GM18870 (cell line): ENCODE measurements around the gene SLC16A8.

Source experiments
- ATAC-seq: cut with Tn5 transposase; IDR thresholded peaks from one replicate; pipeline ENCODE4 v1.9.1; 2021; ENCODE audit warnings: moderate library complexity; ENCODE audit not compliant: unreplicated experiment

The SLC16A8 gene

GRCh38 chr22:38074181-38075104 is 9.5 kb downstream of the SLC16A8 start:
- ATAC-seq, result no peak

- ATAC-seq, result no peak
Measured at GRCh38 chr22:38073150-38074130, 10.5 kb downstream of the SLC16A8 start.

GRCh38 chr22:38072322-38073149 is 11.4 kb downstream of the SLC16A8 start:
- no peak for ATAC-seq

DNA sequence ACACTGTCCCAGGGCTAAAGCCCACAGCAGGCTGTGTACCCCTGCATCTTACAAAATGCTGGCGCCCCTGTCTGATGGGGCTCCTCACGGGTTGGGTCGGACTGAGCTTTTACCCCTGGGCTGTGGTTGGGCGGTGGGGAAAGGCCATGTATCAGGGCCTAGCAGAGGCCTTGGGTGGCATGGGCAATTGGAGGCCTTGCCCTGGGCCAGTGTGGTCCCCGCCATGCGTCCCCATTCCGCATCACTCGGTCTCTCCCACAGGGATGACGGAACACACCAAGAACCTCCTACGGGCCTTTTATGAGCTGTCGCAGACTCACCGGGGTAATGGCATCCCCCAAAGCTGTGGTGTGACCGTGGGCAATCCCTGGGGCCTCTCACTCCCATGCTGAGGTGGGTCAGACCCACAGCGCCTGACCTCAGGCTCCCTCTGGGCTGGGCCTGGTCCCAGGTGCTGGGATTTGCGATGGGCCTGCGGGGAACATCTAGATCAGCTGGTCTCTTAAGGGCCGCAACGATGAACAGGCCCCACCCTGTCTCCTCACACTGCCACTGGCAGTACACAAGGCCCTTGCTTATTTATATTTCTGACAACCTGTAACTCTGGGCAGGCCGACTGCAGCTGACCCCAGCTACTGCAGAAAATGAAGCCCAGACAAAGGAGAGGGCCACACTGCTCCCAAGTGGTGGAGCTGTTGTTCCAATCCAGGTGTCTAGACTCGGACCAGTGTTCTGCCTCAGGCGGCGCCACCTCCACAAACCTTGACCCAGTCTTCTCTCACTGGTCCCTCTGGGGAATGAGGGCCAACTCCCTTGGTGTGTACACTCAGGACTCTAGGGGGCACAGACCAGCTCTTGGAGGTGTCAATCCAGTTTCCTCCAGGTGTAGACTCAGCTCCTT is 12.3 kb downstream of the SLC16A8 start:
- ATAC-seq, result no peak

- no peak for ATAC-seq
Measured at GRCh38 chr22:38070250-38070921, 13.6 kb downstream of the SLC16A8 start.

- no peak for ATAC-seq
Measured at GRCh38 chr22:38069372-38070249, 14.4 kb downstream of the SLC16A8 start.

- no peak for ATAC-seq
Measured at GRCh38 chr22:38068641-38069371, 15.2 kb downstream of the SLC16A8 start.

GRCh38 chr22:38067761-38068360 is 16.1 kb downstream of the SLC16A8 start:
- no peak for ATAC-seq

DNA sequence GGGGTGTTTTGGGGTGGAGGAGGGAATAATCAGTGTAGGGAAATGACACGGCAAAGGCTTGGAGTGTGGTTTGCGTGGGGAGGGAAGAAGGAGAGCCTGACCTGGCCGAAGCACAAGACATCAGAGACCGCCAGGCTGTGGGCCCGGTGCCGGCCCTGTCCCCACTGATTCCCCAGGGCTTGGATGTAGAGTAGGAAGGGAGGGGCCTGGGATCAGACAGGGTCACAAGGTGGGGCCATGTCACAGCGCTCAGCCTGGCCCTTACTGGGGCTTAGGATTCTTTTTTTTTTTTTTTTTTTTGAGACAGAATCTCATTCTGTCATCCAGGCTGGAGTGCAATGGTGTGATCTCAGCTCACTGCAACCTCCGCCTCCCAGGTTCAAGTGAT is 17.0 kb downstream of the SLC16A8 start:
- no peak for ATAC-seq

- ATAC-seq, result no peak
Measured at GRCh38 chr22:38066381-38067027, 17.5 kb downstream of the SLC16A8 start.

GRCh38 chr22:38065539-38065938 is 18.4 kb downstream of the SLC16A8 start:
- ATAC-seq, result no peak

GRCh38 chr22:38062791-38063190 is 21.2 kb downstream of the SLC16A8 start:
- ATAC-seq, result no peak

DNA sequence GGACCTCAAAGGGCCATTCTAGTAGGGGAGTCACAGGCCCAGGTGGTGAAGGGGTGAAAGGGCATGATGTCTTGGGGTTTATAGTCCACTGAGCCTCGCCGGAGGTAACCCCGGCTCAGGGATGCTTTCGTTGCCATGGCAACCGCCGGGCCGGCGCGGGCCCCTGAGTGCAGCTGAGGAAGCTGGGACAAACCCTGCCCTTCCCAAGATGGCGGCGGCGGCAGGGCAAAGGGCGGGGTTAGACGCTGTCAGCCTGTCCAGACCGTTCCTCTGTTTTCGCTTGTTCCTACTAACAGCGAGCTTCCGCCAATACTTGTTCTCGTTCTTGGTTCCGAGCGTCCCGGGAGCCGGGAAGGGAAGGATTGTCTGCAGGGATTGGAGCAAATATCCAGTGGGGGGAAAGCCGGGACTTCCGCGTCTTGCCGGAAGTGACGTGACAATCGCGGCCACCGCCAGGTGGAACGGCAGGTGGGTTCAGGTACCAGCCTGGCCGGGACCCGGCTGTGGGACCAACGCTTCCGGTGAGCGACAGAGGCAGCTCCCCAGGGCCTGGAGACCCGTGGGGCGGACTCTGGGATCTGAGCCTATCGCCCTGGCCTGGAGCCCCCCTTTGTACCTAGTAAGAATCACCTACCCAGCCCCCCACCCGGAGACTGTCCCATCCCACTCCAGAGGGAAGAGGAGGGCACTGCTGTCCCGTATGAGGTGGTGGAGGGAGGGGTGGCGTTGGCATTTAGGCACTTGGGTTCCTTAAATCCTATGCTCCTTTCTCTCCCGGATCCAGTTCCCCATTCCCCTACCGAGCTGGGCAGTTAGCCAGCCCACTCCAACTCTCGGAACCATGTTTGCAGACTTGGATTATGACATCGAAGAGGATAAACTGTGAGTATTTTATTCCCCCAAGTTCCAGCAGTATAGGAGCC is 26.8 kb downstream of the SLC16A8 start, which contains the start of gene PICK1:
Gene PICK1 (plus strand): TSS at position 436 of the 923 bp plus-strand sequence. CDS start 406 bp downstream, at position 842.
- ATAC-seq, result no peak

DNA sequence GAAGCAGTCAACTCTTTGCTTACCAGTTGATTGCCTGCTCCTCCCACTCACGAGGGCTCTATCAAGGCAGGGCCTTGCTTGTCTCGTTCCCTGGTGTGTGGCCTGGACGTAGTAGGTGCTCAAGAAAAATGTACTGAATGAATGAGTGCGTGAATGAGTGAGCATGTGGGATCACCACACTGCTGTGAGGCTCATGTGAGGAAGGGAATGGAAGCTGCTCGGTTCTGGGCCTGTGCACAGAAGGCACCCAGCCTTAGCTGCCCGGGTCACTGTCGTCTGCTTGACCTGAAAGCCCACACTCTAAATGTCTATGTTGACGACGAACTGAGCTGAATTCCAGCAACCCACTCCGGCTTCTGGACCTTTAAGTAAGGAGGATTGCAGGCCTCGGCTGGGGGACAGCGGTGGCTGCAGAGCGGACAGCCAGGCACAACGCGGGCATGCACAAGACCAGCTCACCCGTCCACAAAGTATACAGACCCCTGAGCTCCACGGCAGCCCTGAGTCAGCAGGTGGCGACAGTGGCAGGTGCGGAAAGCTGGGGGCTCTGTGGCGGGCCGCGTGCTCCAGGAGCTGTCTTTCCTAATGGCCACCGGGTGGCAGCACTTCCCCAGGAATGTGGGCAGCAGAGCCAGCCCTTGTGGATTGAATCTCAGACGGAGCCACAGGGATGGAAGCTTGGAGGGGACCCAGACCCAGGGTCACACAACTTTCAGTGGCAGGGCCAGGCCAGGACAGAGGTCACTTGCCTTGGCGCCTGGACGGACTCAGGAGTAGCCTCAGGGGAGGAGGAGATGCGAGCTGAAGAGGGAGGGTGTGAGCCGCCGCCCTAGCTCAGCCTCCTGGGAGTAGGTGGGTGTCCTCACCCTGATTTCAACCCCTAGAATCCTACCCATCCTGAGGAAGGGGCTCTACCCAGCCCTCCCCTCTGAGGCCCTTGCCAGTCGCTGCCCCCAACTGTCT is 31.8 kb downstream of the SLC16A8 start:
- ATAC-seq, result no peak
